ENCODE measurements around the gene NEK8. TPM values are rescaled to one million over a fixed set of nuclear protein-coding genes. Genes with fewer than 3 reads are reported as not detected.
"Not testable (repeated sequence)": the region's sequence is repeated elsewhere in the genome, so short reads cannot be mapped to it uniquely, and the experiment has no call there.

NEK8 gene
- total RNA-seq, 3 donors from 2014 or later, result 3.4 to 7.9 (median 6.8) TPM

DNA sequence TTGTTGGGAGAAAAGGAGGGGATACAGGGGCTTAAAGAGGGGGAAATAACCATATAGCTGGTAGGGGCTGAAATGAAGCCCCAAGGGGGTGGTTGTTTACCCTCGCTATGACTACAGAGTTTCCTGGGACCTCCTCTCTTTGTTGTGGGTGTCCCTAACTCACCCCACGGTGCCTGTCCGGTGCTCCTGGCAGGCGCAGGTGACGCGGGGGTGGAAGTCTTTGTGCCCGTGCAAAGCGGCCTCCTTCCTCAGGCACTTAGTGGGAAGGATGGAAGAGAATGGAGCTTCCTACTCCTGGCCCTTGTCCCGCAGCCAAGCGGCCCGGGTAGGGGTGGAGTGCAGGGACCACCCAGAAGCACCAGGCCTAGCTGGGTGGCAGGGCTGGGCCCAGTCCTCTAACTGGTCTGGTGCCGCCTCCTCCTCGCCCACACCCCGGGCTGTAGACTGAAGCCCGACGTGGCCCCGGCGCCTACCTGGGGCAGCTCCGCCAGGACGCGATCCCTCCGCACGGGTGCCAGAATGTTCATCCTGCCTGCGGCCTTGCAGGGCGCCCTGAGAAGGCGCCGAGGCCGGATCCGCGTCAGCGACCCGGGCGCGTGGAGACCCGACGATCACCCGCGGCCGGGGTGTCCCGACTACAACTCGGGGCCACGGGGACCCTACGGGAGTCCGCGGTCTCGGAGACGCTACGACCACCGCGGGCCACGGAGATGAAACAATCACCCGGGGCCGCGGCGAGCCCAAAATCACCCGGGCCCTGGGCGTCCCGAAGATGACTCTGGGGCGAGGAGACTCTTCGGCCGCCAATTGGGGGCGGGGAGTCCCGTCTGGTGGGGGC, 11.6 kb upstream of the NEK8 start:
- no peak for ATAC-seq
- Histone ChIP-seq H3K4me3 (peak overlapping the region; percentile 24), H3K4me1 (ENCODE audit: low read depth) (peaks cover 23% of the 10 kb centered on the region), H3K36me3 (ENCODE audit: low read depth) (peaks cover 3% of the 10 kb centered on the region), H3K9me3 (no peaks in the 10 kb centered on the region)
- TF ChIP-seq, protein P1, sequence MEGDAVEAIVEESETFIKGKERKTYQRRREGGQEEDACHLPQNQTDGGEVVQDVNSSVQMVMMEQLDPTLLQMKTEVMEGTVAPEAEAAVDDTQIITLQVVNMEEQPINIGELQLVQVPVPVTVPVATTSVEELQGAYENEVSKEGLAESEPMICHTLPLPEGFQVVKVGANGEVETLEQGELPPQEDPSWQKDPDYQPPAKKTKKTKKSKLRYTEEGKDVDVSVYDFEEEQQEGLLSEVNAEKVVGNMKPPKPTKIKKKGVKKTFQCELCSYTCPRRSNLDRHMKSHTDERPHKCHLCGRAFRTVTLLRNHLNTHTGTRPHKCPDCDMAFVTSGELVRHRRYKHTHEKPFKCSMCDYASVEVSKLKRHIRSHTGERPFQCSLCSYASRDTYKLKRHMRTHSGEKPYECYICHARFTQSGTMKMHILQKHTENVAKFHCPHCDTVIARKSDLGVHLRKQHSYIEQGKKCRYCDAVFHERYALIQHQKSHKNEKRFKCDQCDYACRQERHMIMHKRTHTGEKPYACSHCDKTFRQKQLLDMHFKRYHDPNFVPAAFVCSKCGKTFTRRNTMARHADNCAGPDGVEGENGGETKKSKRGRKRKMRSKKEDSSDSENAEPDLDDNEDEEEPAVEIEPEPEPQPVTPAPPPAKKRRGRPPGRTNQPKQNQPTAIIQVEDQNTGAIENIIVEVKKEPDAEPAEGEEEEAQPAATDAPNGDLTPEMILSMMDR (IDR thresholded peaks at IDR 0.05), result no peak
- peak in 2 of 3 donors; percentile 57 to 72 for DNase-seq
- intact Hi-C loops (cut with DNase I, micrococcal nuclease), result no loop called here

DNA sequence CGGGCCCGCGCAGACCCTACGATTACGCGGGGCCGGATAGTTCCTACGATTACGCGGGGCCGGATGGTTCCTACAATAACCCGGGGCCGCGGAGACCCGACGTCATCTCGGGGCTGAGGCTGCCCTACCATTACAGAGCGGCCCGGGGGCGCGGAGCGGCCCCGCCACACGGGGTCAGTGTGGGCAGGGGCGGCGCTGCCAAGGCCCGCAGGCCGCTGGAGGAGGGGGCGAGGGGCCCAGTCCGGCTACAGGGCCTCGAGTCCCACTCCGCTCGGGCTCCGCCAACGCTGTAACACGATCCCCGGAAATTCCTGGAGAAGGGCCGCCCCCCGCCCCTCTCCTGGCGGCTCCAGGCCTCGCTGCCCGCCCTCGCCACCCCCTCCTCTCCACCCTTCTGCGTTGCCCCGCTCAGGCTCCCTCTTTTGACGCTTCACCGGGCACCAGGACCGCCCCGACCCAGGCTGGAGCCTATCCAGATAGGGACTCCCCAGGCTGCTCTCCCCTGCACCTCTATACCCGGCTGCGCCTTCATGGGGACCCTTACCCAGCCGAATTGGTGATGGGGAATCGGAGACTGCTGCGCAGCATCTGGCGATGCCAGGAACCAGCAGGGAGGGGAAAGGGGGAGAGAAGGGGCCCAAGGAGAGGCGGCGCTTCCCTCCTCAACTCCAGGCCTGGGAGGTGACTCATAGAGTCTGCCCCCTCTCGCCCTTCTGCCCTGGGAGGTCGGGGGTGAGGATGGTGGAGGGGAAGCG, 10.8 kb upstream of the NEK8 start, which contains the start of gene RAB34:
TSS of gene RAB34 (minus strand) at position 291 of the 755 bp plus-strand sequence. CDS start 602 bp downstream, outside the sequence.
- Histone ChIP-seq H3K9me3 (no peaks in the 10 kb centered on the region), H3K36me3 (ENCODE audit: low read depth) (peaks cover 3% of the 10 kb centered on the region), H3K4me3 (peak within 1 kb of the TSS; percentile 24), H3K4me1 (ENCODE audit: low read depth) (peaks cover 31% of the 10 kb centered on the region)
- intact Hi-C loops (cut with DNase I, micrococcal nuclease), result no loop called here
- DNase-seq, result peak; percentile 50 to 79 (median 70)
- TF ChIP-seq, protein P1 (IDR thresholded peaks at IDR 0.05), result no peak
- no peak for ATAC-seq

DNA sequence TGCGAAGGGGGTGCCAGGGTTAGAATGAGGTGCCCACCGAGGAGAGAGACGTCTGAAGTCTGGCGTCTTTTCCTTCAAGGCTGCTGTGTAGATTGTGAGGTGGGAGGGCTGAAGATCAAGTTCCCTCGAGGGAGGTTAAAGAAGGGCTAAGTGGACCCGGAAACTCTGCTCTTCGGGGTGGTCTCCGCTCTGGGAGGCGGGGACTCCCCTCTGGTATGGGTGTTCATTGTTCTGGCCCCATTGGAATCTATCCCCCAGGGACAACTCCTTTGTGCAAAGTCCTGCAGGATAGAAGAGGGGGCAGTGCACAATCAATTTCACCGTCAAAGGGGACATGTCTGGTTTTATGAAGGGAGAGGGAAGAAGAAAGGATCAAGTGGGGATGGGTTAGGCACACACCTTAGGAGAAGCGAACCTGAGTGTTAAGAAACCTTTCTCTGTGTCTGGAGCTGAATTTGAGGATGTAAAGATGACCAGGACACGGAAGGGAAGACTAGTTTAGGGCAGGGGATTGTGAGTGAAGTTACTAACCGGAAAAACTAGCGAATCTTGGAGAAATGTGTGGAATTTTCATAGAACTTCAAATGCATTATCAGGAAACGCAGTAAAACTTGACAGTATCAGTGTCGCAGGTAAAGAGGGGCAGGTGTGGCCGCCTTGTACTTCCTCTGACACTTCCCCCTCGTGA, 10.1 kb upstream of the NEK8 start:
- Histone ChIP-seq H3K4me1 (ENCODE audit: low read depth) (peaks cover 38% of the 10 kb centered on the region), H3K36me3 (ENCODE audit: low read depth) (peaks cover 5% of the 10 kb centered on the region), H3K4me3 (no peak overlapping the region), H3K9me3 (no peaks in the 10 kb centered on the region)
- TF ChIP-seq, protein P1 (IDR thresholded peaks at IDR 0.05), result no peak
- DNase-seq (no peak), ATAC-seq (no peak)
- intact Hi-C loops (cut with DNase I, micrococcal nuclease), result no loop called here

DNA sequence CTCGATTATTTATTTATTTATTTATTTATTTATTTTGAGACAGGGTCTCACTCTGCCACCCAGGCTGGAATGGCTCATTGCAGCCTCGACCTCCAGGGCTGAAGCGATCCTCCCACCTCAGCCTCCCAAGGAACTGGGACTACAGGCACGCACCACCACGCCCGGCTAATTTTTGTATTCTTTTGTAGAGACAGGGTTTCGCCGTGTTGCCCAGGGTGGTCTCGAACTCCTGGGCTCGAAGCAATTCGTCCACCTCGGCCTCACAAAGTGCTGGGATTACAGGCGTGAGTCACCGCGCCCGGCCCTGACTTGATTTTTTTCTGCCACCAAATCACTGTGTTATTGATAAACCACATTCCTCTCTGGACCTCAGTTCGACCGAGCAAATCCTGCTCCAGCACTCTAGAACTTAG, 9.6 kb upstream of the NEK8 start:
- H3K4me1 ChIP-seq (ENCODE audit: low read depth), result peaks cover 43% of the 10 kb centered on the region
- TF ChIP-seq, protein P1 (IDR thresholded peaks at IDR 0.05), result no peak
- peaks cover 8% of the 10 kb centered on the region for H3K36me3 ChIP-seq (ENCODE audit: low read depth)
- DNase-seq, result no peak
- intact Hi-C loops (cut with DNase I, micrococcal nuclease), result no loop called here
- peak overlapping the region; percentile 46 for H3K4me3 ChIP-seq
- no peaks in the 10 kb centered on the region for H3K9me3 ChIP-seq
- ATAC-seq, result no peak

DNA sequence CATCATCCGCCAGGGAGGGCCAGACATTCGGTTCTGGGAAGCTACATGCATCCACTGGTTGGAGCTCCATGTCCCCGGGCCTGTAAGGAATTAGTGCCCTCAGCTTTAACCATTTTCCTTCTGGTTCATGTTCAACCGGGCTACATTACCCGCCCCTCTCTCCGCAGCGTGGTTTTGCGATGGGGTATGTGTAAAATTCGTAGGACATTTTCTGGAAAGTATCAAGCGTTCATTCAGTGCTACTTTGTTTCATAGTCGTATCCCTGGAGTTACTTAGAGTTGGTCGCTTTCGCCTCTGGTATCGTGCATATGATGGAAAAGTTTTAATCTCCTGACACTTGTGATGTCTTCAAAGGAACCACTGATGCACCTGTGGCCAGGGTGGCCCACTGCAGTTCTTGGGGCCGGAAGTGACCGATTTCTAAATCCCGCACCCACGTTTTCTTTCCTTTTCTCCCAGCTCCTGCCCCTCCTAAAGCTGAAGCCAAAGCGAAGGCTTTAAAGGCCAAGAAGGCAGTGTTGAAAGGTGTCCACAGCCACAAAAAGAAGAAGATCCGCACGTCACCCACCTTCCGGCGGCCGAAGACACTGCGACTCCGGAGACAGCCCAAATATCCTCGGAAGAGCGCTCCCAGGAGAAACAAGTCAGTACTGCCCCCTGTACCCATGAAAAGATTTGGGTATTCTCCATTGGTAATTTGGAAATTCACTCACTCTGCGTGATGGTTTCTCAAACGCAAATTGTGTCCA, 8.2 kb upstream of the NEK8 start:
- Histone ChIP-seq H3K9me3 (no peaks in the 10 kb centered on the region), H3K4me3 (peak overlapping the region; percentile 46), H3K4me1 (ENCODE audit: low read depth) (peaks cover 54% of the 10 kb centered on the region), H3K36me3 (ENCODE audit: low read depth) (peaks cover 8% of the 10 kb centered on the region)
- TF ChIP-seq, protein P1 (IDR thresholded peaks at IDR 0.05), result no peak
- intact Hi-C loops (cut with DNase I, micrococcal nuclease), result no loop called here
- peak in 1 of 3 donors; percentile 43 for DNase-seq
- ATAC-seq, result no peak

DNA sequence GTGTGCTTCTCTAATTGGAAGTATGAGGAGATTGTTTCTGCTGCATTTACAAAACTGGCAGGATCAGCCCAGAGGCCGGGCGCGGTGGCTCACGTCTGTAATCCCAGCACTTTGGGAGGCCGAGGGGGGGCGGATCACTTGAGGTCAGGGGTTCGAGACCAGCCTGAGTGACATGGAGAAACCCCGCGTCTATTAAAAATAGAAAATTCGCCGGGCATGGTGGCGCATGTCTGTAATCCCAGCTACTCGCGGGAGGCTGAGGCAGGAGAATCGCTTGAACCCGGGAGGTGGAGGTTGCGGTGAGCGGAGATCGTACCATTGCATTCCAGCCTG, 7.6 kb upstream of the NEK8 start:
- peak overlapping the region; percentile 46 for H3K4me3 ChIP-seq
- DNase-seq, result peak; percentile 42 to 56 (median 55)
- peaks cover 56% of the 10 kb centered on the region for H3K4me1 ChIP-seq (ENCODE audit: low read depth)
- H3K9me3 ChIP-seq; intact Hi-C loops (cut with DNase I, micrococcal nuclease); ATAC-seq; H3K36me3 ChIP-seq (ENCODE audit: low read depth): not testable (repeated sequence)

All from mucosa of descending colon (tissue), 3 donors.